Activated T-helper 1 cell treated with anti-CD3 and anti-CD28 coated beads, Interleukin-12 subunit alpha, Interleukin-12 subunit beta, Interleukin-2, Interleukin-4 antibody, amounts not matched to agents 30 ng/mL and 10 ng/mL and 1 ng/mL, durations not matched to agents 14 hours and 24 hours and 36 hours (primary cell): ENCODE measurements around the gene FNDC4. TPM values are rescaled to one million over a fixed set of nuclear protein-coding genes. Genes with fewer than 3 reads are reported as not detected.

Source experiments
- DNase-seq: peaks from one replicate; pipeline ENCODE4 v3.0.0; 2021; ENCODE audit warnings: low spot score
- H3K27ac Mint-ChIP-seq: one replicate; pipeline ENCODE4 v1.8.0; 2021; ENCODE audit warnings: mild to moderate bottlenecking, mixed read lengths
- H3K27me3 Mint-ChIP-seq: one replicate; pipeline ENCODE4 v1.8.0; 2022; ENCODE audit warnings: mild to moderate bottlenecking, moderate library complexity, mixed read lengths; ENCODE audit not compliant: insufficient read depth
- H3K36me3 Mint-ChIP-seq: one replicate; pipeline ENCODE4 v1.8.0; 2021; ENCODE audit warnings: low read depth, mixed read lengths
- H3K4me1 Mint-ChIP-seq: one replicate; pipeline ENCODE4 v1.8.0; 2021; ENCODE audit warnings: low read depth, mixed read lengths
- H3K4me3 Mint-ChIP-seq: one replicate; pipeline ENCODE4 v1.8.0; 2021; ENCODE audit warnings: mild to moderate bottlenecking, moderate library complexity, mixed read lengths
- H3K9me3 Mint-ChIP-seq: one replicate; pipeline ENCODE4 v1.8.0; 2021; ENCODE audit warnings: mixed read lengths
- intact Hi-C: fragments of 100-400 bp; cut with micrococcal nuclease; formaldehyde crosslinking; loops from one replicate; pipeline ENCODE4 v1.15.1; 2024
- total RNA-seq: library from RNA; stranded (reverse); gene quantifications from 2 replicates; pipeline ENCODE4 v1.2.3, GENCODE V29; 2022

The FNDC4 gene
- total RNA-seq, 1 donor from 2014 or later, result 0.10 TPM

DNA sequence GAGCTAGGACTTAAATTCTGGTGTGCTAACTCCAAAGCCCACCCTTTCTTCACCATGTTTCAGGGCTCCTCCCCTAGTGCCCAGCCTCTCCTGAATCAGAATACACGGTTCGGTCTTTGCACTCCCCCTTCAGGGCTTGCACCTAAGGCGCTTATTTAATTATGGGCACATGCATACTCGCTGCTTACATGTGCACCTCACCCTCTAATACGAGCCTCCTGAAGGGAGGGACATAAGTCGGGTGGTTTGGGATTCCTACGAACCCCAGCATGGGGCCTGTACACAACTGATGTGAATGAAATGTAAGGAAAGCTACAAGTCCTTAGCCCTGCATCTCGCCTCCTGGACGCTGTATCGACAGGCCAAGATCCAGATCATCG is 5.9 kb downstream of the FNDC4 start:
- H3K9me3 Mint-ChIP-seq, result no peaks in the 10 kb centered on the region
- no peak for DNase-seq
- peaks cover 9% of the 10 kb centered on the region for H3K27me3 Mint-ChIP-seq
- H3K36me3 Mint-ChIP-seq, result no peaks in the 10 kb centered on the region
- peak overlapping the region; percentile 91 for H3K27ac Mint-ChIP-seq
- H3K4me1 Mint-ChIP-seq, result peaks cover 22% of the 10 kb centered on the region
- H3K4me3 Mint-ChIP-seq, result peak overlapping the region; percentile 91
- intact Hi-C loops, result loop anchor here (1.0 to 10.0 kb wide), 11 partner anchors 61 to 404 kb away; partner anchors contain the start of genes CAD, EIF2B4, GTF3C2 and KHK

DNA sequence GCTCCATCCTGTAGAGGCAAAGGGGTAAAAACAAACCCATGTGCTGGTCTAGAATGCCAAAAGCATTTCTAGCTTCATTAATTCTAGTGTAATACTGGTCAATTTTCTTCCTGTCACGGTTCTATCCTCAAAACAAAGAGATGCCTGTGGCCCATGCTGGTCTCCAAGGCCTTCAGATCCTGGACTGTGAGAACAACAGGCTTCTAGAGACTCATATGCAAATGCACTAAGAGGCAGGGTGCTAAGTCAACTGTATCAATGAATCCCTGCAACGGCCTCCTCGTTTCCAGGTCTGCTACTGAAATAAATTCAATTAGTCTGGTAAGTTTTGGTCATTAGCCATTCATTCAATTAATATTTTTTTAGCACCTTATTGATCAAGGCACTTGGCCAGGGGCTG is 9.5 kb downstream of the FNDC4 start:
- peaks cover 4% of the 10 kb centered on the region for H3K36me3 Mint-ChIP-seq
- no peaks in the 10 kb centered on the region for H3K9me3 Mint-ChIP-seq
- intact Hi-C loops, result loop anchor here (5.0 to 10.0 kb wide), 2 partner anchors 268 to 401 kb away; partner anchors contain the start of genes CAD and KHK
- no peak overlapping the region for H3K27ac Mint-ChIP-seq
- H3K4me1 Mint-ChIP-seq, result peaks cover 15% of the 10 kb centered on the region
- no peaks in the 10 kb centered on the region for H3K27me3 Mint-ChIP-seq
- no peak for DNase-seq
- no peak overlapping the region for H3K4me3 Mint-ChIP-seq

DNA sequence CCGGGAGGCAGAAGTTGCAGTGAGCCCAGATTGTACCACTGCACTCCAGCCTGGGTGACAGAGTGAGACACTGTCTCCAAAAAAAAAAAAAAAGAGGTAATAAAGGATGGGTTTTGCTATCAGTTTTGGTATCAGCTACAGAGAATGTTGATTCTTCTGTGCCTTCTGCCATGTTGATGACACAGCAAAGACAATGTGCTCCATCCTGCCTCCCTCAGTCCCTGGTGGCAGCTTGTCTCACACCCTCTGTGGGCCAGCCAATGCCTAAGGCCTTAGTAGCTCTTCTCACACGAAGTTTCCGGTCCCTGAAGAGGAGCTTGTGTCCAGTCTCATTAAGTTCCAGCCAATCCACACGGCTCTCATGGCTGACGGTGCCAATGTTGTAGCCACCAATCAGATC is 23.0 kb downstream of the FNDC4 start:
- intact Hi-C loops, result no loop called here
- H3K4me1 Mint-ChIP-seq, result no peaks in the 10 kb centered on the region
- H3K4me3 Mint-ChIP-seq, result no peak overlapping the region
- H3K36me3 Mint-ChIP-seq, result peaks cover 6% of the 10 kb centered on the region
- no peak for DNase-seq
- no peaks in the 10 kb centered on the region for H3K9me3 Mint-ChIP-seq
- H3K27me3 Mint-ChIP-seq, result no peaks in the 10 kb centered on the region
- no peak overlapping the region for H3K27ac Mint-ChIP-seq

DNA sequence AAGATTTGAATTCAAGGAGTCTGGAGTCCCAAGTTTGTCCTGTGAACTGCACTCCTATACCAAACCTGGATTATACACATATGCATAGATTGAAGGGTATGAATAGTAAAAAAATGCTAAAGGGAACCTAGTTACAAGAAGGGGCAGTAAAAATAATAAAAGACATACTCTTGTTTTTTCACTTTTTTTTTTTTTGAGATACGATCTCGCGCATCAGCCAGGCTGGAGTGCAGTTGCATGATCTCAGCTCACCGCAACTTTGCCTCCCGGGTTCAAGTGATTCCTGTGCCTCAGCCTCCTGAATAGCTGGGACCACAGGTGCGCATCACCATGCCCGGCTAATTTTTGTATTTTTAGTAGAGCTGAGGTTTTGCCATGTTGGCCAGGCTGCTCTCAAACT is 30.6 kb downstream of the FNDC4 start:
- no peak overlapping the region for H3K4me3 Mint-ChIP-seq
- DNase-seq, result no peak
- intact Hi-C loops, result no loop called here

DNA sequence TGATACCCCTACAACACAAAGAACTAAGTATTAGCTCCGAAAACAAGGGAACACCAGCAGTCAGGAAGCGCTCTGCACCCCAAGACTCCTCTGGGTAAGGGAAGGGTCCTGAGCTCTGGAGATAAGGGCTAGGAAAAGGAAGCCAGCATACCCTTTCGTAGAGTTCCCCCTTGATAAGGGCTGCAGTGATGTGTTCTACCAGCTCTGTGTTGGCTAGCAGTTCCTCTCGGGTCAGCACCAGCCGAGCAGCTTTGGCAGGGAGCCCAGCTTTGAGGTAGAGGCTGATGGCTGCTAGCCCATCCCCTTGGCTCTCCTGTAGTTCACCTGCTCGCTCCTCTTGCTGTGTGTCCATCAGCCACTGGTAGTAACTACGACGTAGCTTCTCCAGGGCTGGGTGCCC is 33.9 kb downstream of the FNDC4 start:
- H3K4me3 Mint-ChIP-seq, result no peak overlapping the region
- intact Hi-C loops, result no loop called here
- no peaks in the 10 kb centered on the region for H3K9me3 Mint-ChIP-seq
- peaks cover 3% of the 10 kb centered on the region for H3K36me3 Mint-ChIP-seq
- no peak for DNase-seq
- H3K4me1 Mint-ChIP-seq, result no peaks in the 10 kb centered on the region
- no peaks in the 10 kb centered on the region for H3K27me3 Mint-ChIP-seq
- H3K27ac Mint-ChIP-seq, result no peak overlapping the region

More for the DNA sequence above, 30.6 kb downstream of the FNDC4 start:
- H3K27me3 Mint-ChIP-seq, result no peaks in the 10 kb centered on the region
- H3K9me3 Mint-ChIP-seq, result no peaks in the 10 kb centered on the region
- peaks cover 3% of the 10 kb centered on the region for H3K36me3 Mint-ChIP-seq
- H3K4me1 Mint-ChIP-seq, result no peaks in the 10 kb centered on the region
- H3K27ac Mint-ChIP-seq, result no peak overlapping the region

DNA sequence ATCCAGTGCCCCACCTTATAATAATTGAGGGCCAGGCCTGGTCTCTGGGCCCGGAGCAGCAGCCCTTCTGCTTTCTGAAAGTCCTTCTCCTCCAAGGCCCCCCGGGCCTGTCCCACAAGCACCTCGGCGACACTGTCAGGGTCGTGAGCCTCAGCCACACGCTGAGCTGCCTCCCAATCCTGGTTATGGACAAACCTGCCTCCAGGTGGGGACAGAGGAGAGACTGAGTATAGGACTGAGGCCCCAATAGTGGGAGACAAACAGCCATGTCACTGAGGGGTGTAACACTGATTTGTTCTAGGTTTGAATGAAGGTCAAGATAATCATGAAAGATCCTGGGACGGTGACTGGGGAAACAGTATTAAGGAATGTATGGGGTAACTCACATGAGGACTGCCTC is 41.0 kb downstream of the FNDC4 start:
- Mint-ChIP-seq H3K27me3 (no peaks in the 10 kb centered on the region), H3K36me3 (peaks cover 3% of the 10 kb centered on the region)

DNA sequence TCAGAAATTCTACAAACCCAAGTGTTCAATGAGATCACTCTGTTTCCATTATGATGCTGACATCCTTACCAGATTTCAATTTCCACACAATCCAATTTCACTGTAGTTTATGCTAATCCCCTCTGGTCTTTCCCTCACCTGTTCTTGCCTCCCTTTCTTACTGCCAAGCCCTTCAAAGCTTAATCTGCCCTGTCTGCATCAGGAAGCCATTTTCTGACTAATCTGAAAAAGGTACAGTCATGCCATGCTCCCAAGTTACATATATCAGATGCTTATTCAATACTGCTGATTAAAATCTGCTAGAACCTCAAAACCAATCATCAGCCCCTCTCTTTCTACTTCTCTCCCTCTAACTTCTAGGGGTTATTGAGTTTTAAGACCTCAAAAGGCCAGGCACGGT is 43.9 kb downstream of the FNDC4 start:
- Mint-ChIP-seq H3K27ac (no peak overlapping the region), H3K9me3 (no peaks in the 10 kb centered on the region), H3K4me3 (no peak overlapping the region), H3K27me3 (no peaks in the 10 kb centered on the region), H3K36me3 (peaks cover 9% of the 10 kb centered on the region), H3K4me1 (peaks cover under 1% of the 10 kb centered on the region)
- DNase-seq, result no peak
- intact Hi-C loops, result no loop called here

More for the DNA sequence above, 41.0 kb downstream of the FNDC4 start:
- no peaks in the 10 kb centered on the region for H3K9me3 Mint-ChIP-seq
- no peak overlapping the region for H3K27ac Mint-ChIP-seq
- no peak for DNase-seq
- no peak overlapping the region for H3K4me3 Mint-ChIP-seq
- H3K4me1 Mint-ChIP-seq, result no peaks in the 10 kb centered on the region
- intact Hi-C loops, result no loop called here

DNA sequence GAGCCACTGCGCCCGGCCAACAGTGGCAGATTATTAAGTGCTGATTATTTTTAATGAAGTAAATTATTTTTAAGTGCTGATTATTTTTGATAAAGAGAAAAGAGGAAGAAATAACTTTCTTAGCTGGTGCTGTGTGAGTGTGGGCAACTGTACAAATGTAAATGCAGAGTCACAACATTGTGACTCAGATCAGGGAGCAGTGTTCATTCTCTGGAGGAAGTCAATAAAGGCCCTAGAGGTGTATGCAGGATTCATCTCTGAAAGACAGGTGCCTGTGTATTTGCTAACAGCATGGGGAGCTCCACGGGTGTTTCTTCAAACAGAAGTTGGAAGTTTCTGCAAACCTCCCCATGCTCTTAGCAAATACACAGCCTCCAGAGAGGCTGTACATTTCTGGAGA is 46.6 kb downstream of the FNDC4 start:
- intact Hi-C loops, result no loop called here
- Mint-ChIP-seq H3K27me3 (no peaks in the 10 kb centered on the region), H3K27ac (no peak overlapping the region), H3K4me3 (no peak overlapping the region), H3K36me3 (peaks cover 19% of the 10 kb centered on the region), H3K9me3 (no peaks in the 10 kb centered on the region), H3K4me1 (peaks cover 8% of the 10 kb centered on the region)
- DNase-seq, result no peak

DNA sequence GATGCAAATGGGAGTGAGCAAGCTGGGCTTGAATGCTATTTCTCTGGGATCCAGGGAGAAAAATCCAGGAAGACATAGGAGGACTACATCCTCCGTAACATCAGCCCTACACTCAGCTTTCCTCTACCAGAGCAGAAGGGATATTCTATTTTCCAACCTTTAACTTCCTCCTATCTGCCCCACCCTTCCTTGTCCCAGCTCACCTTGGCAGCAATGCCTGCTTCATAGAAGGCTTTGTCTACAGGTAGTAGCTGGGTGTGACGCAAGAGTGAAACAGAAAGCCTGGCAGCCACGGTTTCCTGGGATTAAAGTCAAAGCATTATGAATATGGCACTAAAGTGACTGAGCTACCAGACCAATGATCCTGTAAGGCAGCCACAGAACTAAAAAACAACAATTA is 48.9 kb downstream of the FNDC4 start:
- intact Hi-C loops, result no loop called here
- DNase-seq, result no peak
- no peak overlapping the region for H3K4me3 Mint-ChIP-seq
- peaks cover 8% of the 10 kb centered on the region for H3K4me1 Mint-ChIP-seq
- no peak overlapping the region for H3K27ac Mint-ChIP-seq
- peaks cover 27% of the 10 kb centered on the region for H3K36me3 Mint-ChIP-seq
- H3K9me3 Mint-ChIP-seq, result no peaks in the 10 kb centered on the region
- no peaks in the 10 kb centered on the region for H3K27me3 Mint-ChIP-seq

DNA sequence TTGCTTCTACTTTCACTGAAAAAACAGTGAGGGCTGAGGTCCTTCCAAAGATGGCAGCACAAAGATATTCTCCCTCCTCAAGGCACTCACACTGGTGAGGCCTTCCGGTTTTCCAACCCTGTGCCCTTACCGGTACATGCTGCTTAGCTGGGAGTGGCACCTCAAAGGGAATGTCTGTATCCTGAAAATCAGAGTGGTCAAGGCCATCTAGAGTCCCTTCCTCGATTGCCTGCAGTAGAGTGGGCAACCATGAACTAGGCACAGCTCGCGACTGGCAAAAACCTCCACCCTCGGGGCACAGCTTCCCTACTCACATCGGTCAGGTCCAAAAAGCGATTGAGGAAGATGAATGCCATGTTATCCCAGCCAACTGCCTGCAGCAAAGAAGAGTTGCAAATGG is 49.4 kb downstream of the FNDC4 start:
- H3K27me3 Mint-ChIP-seq, result no peaks in the 10 kb centered on the region
- H3K4me1 Mint-ChIP-seq, result peaks cover 8% of the 10 kb centered on the region

DNA sequence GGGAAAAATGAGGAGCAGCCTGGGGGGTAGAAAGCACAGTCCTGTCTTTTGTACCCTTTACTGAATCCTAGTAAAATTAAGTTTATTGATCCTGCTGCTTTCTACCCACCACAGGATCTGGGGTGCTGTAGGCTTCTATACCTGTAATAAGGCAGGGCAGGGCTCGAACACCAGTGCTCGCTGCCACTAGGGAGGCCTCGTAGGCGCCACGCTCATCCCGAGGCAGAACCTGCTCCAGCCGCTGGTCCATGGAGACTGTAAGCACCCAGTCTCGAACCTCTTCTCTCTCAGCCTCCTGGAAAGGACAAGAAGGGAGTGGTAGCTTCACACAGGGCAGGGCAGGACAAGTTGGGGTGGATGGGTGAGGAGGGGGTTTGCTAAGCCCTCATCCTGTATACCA is 49.8 kb downstream of the FNDC4 start:
- Mint-ChIP-seq H3K36me3 (peaks cover 36% of the 10 kb centered on the region), H3K4me1 (peaks cover 8% of the 10 kb centered on the region), H3K9me3 (no peaks in the 10 kb centered on the region), H3K4me3 (no peak overlapping the region), H3K27ac (no peak overlapping the region), H3K27me3 (no peaks in the 10 kb centered on the region)
- intact Hi-C loops, result no loop called here
- DNase-seq, result no peak

More for the DNA sequence above, 49.4 kb downstream of the FNDC4 start:
- no peaks in the 10 kb centered on the region for H3K9me3 Mint-ChIP-seq
- H3K4me3 Mint-ChIP-seq, result no peak overlapping the region
- intact Hi-C loops, result no loop called here
- DNase-seq, result no peak
- H3K27ac Mint-ChIP-seq, result no peak overlapping the region
- H3K36me3 Mint-ChIP-seq, result peaks cover 31% of the 10 kb centered on the region

DNA sequence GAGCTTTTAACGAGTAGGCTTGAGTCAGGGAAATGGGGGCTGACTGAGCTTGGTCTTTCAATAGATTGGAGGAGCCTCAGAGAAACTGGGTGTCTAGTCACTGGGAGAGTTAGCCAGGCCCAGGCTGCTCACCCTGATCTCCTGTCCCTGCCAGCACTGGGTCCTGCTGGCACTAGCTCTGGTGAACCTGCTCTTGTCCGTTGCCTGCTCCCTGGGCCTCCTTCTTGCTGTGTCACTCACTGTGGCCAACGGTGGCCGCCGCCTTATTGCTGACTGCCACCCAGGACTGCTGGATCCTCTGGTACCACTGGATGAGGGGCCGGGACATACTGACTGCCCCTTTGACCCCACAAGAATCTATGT is 52.1 kb downstream of the FNDC4 start:
- H3K27ac Mint-ChIP-seq, result no peak overlapping the region
- H3K4me3 Mint-ChIP-seq, result no peak overlapping the region
- H3K4me1 Mint-ChIP-seq, result peaks cover 8% of the 10 kb centered on the region
- no peaks in the 10 kb centered on the region for H3K27me3 Mint-ChIP-seq
- DNase-seq, result no peak
- H3K9me3 Mint-ChIP-seq, result no peaks in the 10 kb centered on the region
- intact Hi-C loops, result no loop called here
- peaks cover 44% of the 10 kb centered on the region for H3K36me3 Mint-ChIP-seq

DNA sequence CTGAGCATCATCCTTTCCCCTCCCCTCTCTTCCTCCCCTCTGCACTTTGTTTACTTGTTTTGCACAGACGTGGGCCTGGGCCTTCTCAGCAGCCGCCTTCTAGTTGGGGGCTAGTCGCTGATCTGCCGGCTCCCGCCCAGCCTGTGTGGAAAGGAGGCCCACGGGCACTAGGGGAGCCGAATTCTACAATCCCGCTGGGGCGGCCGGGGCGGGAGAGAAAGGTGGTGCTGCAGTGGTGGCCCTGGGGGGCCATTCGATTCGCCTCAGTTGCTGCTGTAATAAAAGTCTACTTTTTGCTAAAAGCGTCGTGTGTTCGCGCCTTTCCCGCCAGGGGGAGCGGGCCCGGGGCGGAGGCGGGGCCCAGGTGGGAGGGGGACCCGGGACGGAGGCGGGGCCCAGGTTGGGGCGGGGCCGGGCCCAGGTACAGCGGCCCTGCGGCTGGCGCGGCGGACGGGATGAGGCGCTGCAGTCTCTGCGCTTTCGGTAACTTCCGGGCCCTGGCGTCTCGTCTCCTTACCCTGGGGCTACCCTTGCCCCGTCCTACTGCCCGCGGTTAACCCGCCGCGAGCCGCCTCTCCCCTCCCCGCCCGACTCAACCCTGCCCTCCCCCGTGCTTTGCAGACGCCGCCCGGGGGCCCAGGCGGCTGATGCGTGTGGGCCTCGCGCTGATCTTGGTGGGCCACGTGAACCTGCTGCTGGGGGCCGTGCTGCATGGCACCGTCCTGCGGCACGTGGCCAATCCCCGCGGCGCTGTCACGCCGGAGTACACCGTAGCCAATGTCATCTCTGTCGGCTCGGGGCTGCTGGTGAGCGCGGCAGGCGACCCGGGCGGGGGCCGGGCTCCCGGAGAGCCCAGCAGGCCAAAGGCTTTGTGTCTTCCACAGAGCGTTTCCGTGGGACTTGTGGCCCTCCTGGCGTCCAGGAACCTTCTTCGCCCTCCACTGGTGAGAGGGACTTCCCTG is 52.8 kb downstream of the FNDC4 start, which contains the start of gene KRTCAP3:
TSS of gene KRTCAP3 (plus strand) at position 424 of the 962 bp plus-strand sequence. CDS start at position 456, 32 bp downstream.
- peaks cover 8% of the 10 kb centered on the region for H3K4me1 Mint-ChIP-seq
- peaks cover 40% of the 10 kb centered on the region for H3K36me3 Mint-ChIP-seq
- intact Hi-C loops, result no loop called here
- H3K27ac Mint-ChIP-seq, result no peak within 1 kb of the TSS
- H3K9me3 Mint-ChIP-seq, result no peaks in the 10 kb centered on the region
- H3K27me3 Mint-ChIP-seq, result no peaks in the 10 kb centered on the region
- no peak within 1 kb of the TSS for H3K4me3 Mint-ChIP-seq
- DNase-seq, result no peak
